ENCODE measurements around the gene SELP.

The SELP gene

DNA sequence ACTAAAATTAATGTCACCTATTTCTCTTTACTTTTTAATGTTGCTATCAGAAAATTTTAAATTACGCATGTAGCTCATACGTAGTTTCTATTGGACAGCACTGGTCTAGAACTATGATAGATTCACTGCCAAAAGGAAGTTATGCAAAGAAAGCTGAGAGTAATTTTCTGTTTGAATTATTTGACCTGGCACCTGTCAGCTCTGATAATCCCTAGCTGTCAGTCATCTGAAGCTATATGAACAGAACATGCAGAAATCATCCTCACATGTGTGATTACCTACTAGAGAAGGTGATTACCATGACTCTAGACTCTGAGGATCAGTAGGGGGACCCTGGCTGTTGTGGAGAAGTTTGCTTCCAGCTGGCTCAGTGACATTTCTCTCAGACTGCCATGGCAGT, 84.5 kb downstream of the SELP start:
- no peaks in the 10 kb centered on the region for H3K4me1 ChIP-seq (ENCODE audit: control insufficient read depth, insufficient read depth, low read length)

DNA sequence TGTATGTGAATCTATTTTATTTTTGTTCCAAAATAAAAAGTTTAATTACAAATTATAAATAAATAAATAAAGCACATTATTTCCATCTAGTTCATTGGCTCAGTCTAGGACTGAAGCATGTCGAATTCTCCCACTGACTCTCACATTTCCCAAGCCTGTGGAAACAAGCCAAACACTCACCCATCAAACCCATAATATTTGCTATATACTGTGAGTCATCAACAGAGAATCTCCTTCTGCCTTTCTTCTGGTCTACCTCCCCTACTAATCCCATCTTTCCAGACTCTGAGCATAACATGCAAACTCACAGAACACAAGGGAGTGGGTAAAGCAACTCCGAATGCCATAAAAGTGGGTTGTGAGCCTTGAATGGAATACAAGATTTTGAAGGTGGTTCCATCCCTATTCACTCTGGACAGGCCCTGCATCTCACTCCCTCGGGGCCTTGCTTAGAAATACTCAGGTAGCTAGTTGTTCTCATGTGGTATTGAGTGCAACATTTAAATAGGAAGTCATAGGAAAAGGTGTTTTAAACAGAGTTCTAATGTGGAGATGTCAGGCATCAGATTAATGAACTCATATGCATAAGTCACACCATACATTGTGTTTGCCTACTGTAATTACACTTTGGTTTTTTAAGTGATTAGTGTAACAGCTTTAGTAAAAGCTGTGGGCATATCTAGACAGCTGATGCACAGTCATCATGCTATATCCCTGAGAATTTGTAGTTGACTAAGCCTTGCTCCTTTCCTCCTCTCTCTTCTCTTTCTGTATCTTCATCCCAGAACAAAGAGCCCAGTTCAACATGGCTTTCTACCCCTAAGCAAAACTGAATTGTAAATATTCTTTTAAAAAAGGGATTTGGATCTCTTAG, 90.7 kb downstream of the SELP start:
- H3K9ac ChIP-seq (ENCODE audit: low read depth, low read length): no peak overlapping the region
- no peaks in the 10 kb centered on the region for H3K9me3 ChIP-seq (replicated peaks; ENCODE audit: low read length)
- H3K27me3 ChIP-seq (ENCODE audit: control insufficient read depth, insufficient read depth, low read length): no peaks in the 10 kb centered on the region
- H3K4me1 ChIP-seq (ENCODE audit: control insufficient read depth, insufficient read depth, low read length): peaks cover 8% of the 10 kb centered on the region
- H3K4me3 ChIP-seq (ENCODE audit: low read length): no peak overlapping the region
- H3K36me3 ChIP-seq (ENCODE audit: insufficient read depth, low read length): no peaks in the 10 kb centered on the region
- no peak overlapping the region for H3K4me2 ChIP-seq (ENCODE audit: low read length)

More for the DNA sequence above, 84.5 kb downstream of the SELP start:
- Histone ChIP-seq H3K9me3 (replicated peaks; ENCODE audit: low read length) (no peaks in the 10 kb centered on the region), H3K4me2 (ENCODE audit: low read length) (no peak overlapping the region), H3K9ac (ENCODE audit: low read depth, low read length) (no peak overlapping the region), H3K36me3 (ENCODE audit: insufficient read depth, low read length) (no peaks in the 10 kb centered on the region), H3K27me3 (ENCODE audit: control insufficient read depth, insufficient read depth, low read length) (peaks cover 4% of the 10 kb centered on the region), H3K4me3 (ENCODE audit: low read length) (no peak overlapping the region)

Data from skeletal muscle satellite cell (primary cell).